Metanephros (tissue), 1 donor: ENCODE results near the gene COTL1. TPM values are rescaled to one million over a fixed set of nuclear protein-coding genes. Genes with fewer than 3 reads are reported as not detected.

Experiments used
- total RNA-seq: library from RNA; depleted of rRNA; stranded (reverse); fragments of >200 nt; gene quantifications from one replicate; pipeline ENCODE4 v1.2.3, GENCODE V29; 2014

Gene COTL1, protein sequence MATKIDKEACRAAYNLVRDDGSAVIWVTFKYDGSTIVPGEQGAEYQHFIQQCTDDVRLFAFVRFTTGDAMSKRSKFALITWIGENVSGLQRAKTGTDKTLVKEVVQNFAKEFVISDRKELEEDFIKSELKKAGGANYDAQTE
- 91.6 TPM for total RNA-seq

DNA sequence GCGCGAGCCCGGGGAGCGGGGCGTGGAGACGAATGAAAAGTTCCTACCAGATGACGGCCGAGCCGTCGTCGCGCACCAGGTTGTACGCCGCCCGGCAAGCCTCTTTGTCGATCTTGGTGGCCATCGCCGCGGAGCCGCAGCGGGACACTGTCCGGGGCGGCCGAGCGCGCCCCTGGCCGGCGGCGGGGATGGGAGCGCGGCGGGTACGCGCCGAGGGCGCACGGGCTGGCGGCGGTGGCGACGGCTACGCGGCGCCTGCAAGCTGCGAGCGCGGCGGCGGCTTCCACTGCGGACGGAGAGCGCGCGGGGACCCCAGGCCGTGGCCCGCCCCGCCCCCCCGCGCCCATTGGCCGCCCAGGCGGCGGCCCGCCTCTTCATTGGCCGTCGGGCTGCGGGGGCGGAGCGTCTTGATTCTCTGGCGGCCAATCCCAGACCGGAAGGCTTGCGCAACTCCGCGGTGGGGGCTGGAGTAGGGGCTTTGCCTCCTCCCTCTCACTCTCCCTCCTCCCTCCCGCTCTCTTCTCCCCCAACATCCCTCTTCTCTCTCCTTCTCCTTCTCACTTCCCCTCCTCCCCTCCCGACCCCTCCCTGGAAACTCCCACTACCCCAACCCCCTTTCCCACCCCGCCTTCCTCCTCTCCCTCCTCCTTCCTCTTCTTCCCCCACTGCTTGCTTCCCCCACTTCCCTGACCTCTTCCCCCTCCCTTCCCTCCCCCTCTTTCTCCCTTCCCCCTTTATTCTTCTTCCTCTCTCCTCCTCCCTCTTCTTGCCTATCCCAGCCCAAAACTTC lies at the start of gene COTL1:
Gene COTL1 (minus strand): TSS at position 288 of the 790 bp plus-strand sequence. CDS start 164 bp downstream, at position 124.

DNA sequence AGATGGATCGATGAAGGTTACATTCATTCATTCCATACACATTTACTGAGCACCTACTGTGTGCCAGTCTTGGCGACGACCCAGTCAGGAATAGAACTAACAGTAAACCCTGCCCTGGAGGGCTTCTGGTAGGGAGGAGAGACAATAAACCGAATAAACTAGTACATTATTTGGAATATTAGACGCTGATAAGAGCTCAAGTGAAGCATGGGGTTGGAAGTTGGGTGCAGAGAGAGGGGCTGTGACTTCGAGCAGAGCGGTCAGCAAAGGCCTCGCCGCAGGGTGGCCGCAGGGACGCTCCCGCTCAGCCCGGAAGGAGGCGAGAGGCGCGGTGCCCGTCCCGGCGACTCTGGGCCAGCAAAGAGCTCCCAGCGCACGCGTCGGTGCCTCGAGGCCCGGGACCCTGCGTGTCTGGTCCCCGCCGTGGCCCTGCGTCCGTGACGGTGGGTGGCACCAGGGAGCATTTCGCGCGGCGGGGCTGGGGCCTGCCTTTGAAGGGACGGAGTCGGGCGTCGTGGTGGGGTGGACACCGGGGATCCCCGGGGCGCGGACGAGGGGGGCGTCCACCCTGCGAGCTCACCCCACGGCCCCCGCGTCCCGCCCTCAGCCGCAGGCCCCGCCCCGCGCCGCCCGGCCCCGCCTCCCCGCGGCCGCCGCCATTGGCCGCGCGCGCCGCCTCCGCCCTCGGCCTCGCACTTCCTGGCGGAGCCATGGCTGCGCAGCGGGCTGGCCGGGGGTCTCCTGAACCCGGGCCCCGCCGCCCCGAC lies 30.1 kb upstream of the COTL1 start, which contains the start of gene KLHL36:
Gene KLHL36 (plus strand): TSS at position 684 of the 767 bp plus-strand sequence. CDS start 2,357 bp downstream, outside the sequence.

Other genes starting within 250 kb of the COTL1 start
- 2.2 TPM for gene ATP2C2, start 249.5 kb downstream of the COTL1 start, total RNA-seq
- 18.3 TPM for gene MEAK7, start 113.4 kb downstream of the COTL1 start, total RNA-seq
- 59.6 TPM for gene KLHL36, start 30.4 kb upstream of the COTL1 start, total RNA-seq
- gene USP10, start 81.9 kb upstream of the COTL1 start, total RNA-seq: 84.0 TPM
- gene CRISPLD2, start 201.9 kb upstream of the COTL1 start, total RNA-seq: 20.4 TPM